Measurements from ENCODE around the gene HDDC3. TPM values are rescaled to one million over a fixed set of nuclear protein-coding genes. Genes with fewer than 3 reads are reported as not detected.

HDDC3 gene
- total RNA-seq, 6 experiments from 2014 or later, result 8.8 to 17.6 (median 11.5) TPM

- intact Hi-C loops (cut with DNase I), result no loop called here
- 89% methylated on average over 9 of the region's 9 CpGs for WGBS (ENCODE audit: insufficient coverage, low coverage, low lambda C conversion rate, missing lambda C conversion rate)
- Histone ChIP-seq H3K9me3 (no peaks in the 10 kb centered on the region), H3K27ac (no peak overlapping the region), H3K27me3 (no peaks in the 10 kb centered on the region), H3K36me3 (peaks cover 0 to 49% (median 25%) of the 10 kb centered on the region in 4 donors), H3K4me3 (no peak overlapping the region), H3K4me1 (peaks cover 0 to 13% (median 3%) of the 10 kb centered on the region in 4 donors)
- peak in 1 of 3 donors; percentile 11 for DNase-seq
- TF ChIP-seq CTCF (IDR thresholded peaks at IDR 0.05), result no peak
- TF ChIP-seq POLR2A (IDR thresholded peaks at IDR 0.05), result no peak
- ATAC-seq, result no peak
Observed at GRCh38 chr15:90904746-90905145, 27.6 kb downstream of the HDDC3 start.

- H3K4me3 ChIP-seq, result peak overlapping the region; percentile 52 to 68 (median 68)
- TF ChIP-seq POLR2A (IDR thresholded peaks at IDR 0.05) (no peak), CTCF (IDR thresholded peaks at IDR 0.05) (no peak)
- 81% methylated on average over 11 of the region's 18 CpGs for WGBS (ENCODE audit: insufficient coverage, low coverage, low lambda C conversion rate, missing lambda C conversion rate)
- H3K9me3 ChIP-seq, result no peaks in the 10 kb centered on the region
- intact Hi-C loops (cut with DNase I), result no loop called here
- peak; percentile 4 to 32 (median 10) for ATAC-seq
- H3K36me3 ChIP-seq, result peaks cover 0 to 40% (median 20%) of the 10 kb centered on the region in 4 donors
- H3K27ac ChIP-seq, result peak overlapping the region; percentile 82 to 92 (median 84)
- peaks cover 0 to 13% (median 3%) of the 10 kb centered on the region in 4 donors for H3K4me1 ChIP-seq
- peak in 2 of 3 donors; percentile 35 to 54 for DNase-seq
- H3K27me3 ChIP-seq, result no peaks in the 10 kb centered on the region
Observed at GRCh38 chr15:90903733-90904536, 28.4 kb downstream of the HDDC3 start.

GRCh38 chr15:90902840-90903732 lies 29.3 kb downstream of the HDDC3 start, which contains the start of gene MAN2A2:
Gene MAN2A2 (plus strand): TSS chr15:90903302. CDS start chr15:90904208, 906 bp downstream.
- 0% methylated on average over 8 of the region's 81 CpGs for WGBS (ENCODE audit: insufficient coverage, low coverage, low lambda C conversion rate, missing lambda C conversion rate)
- Histone ChIP-seq H3K36me3 (peaks cover 0 to 34% (median 16%) of the 10 kb centered on the region in 4 donors), H3K27ac (peak within 1 kb of the TSS; percentile 82 to 92 (median 84)), H3K9me3 (no peaks in the 10 kb centered on the region), H3K27me3 (no peaks in the 10 kb centered on the region), H3K4me3 (peak within 1 kb of the TSS; percentile 52 to 68 (median 68)), H3K4me1 (peaks cover 0 to 13% (median 3%) of the 10 kb centered on the region in 4 donors)
- peak; percentile 76 for TF ChIP-seq POLR2A (IDR thresholded peaks at IDR 0.05)
- no peak for TF ChIP-seq CTCF (IDR thresholded peaks at IDR 0.05)
- ATAC-seq (peak; percentile 74 to 83 (median 81)), DNase-seq (peak; percentile 85 to 95 (median 91))
- intact Hi-C loops (cut with DNase I), result no loop called here

GRCh38 chr15:90902040-90902839 lies 30.1 kb downstream of the HDDC3 start:
- Histone ChIP-seq H3K36me3 (peaks cover 0 to 25% (median 12%) of the 10 kb centered on the region in 4 donors), H3K4me3 (peak overlapping the region; percentile 49 to 68 (median 67)), H3K9me3 (no peaks in the 10 kb centered on the region), H3K4me1 (peaks cover 0 to 13% (median 3%) of the 10 kb centered on the region in 4 donors), H3K27ac (peak overlapping the region; percentile 80 to 84 (median 82)), H3K27me3 (no peaks in the 10 kb centered on the region)
- WGBS (ENCODE audit: insufficient coverage, low coverage, low lambda C conversion rate, missing lambda C conversion rate), result 0% methylated on average over 7 of the region's 71 CpGs
- peak; percentile 84 to 87 (median 85) for DNase-seq
- intact Hi-C loops (cut with DNase I), result no loop called here
- ATAC-seq, result peak; percentile 82 to 89 (median 88)
- peak; percentile 70 to 90 (median 87) for TF ChIP-seq CTCF (IDR thresholded peaks at IDR 0.05)
- peak; percentile 77 for TF ChIP-seq POLR2A (IDR thresholded peaks at IDR 0.05)

All from right lobe of liver (tissue), 6 donors.